ENCODE data around the gene VSTM4.

The VSTM4 gene

DNA sequence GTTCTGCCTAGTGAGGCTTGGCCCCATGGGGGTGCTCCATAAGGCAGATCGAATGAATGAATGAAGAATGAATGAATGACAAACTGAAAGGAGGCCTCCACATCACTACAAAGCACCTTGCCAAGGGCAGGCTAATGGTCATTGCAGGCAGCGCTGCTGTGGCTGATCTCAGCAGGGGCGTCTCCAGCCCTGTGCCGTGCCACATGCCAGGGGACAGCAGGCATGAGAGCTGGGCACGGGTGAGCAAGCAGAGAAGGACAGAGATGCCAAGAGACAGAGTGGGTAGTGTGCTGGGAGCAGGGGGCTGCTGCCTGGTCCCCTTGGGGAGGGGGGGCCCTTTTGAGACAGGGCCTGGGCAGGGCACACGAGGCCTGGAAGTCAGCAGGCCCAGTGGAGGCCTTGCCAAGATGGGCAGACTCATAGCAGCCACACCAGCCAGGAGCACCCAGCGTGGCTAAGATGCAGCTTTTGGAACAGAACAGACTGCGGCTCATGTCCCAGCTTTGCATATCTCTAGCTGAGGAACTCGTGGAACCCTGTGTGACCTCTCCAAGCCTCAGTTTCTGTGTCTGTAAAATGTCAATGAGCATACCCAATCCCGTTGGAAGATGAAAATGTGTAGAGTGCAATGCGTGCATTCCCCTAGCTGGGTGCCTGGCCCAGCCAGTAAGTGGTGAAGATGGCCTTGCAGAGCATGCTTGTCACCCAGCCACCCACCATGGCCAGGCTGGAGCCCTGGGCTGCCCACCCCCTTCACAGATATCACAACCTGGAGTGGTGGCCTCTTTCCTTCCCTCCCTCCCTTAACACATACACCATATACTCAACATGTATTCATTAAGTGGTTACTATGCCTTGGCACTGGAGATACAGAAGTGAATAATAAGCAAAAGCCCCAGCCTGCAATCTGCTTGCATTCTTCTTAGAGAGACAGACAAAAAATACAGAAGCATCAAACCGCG is 114.6 kb downstream of the VSTM4 start:
- DNase-seq: no peak

DNA sequence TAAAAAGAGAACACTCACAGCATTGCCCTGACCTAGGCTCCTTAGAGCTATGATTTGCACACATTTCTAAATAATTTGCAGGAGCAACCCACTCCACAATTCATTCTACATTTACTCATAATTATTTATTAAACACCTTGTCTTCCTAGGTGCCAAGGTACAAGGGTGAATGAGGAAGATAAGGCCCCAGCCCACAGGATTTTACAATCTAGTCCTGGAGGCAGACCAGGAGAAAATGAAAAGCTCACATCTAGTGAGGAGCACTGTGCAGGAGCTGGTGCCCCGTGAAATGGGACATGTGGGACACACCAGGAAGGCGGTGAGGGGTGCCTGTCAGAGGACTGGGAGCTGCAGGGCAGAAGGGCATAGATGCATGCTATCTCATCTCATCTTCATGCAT is 116.0 kb downstream of the VSTM4 start:
- DNase-seq: no peak

DNA sequence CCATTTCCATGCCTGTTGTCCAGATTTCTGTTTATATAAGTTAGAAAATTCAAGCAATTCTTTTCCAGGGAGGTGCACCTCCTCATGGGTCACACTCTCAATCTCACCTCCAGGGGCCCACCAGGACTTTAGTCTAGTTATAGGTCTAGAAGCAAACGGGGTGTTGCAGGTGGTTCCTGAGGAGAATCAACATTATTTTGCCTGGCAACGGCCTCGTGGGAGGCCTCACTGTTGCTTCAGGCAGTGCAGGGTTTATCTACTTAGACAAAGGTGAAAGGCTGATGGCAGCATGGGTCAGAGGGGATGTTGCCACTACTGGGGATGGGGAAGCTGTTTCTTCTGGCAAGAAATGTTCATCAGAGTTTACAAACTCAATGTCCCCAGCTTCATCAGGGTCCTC is 119.0 kb downstream of the VSTM4 start:
- no peak for DNase-seq

DNA sequence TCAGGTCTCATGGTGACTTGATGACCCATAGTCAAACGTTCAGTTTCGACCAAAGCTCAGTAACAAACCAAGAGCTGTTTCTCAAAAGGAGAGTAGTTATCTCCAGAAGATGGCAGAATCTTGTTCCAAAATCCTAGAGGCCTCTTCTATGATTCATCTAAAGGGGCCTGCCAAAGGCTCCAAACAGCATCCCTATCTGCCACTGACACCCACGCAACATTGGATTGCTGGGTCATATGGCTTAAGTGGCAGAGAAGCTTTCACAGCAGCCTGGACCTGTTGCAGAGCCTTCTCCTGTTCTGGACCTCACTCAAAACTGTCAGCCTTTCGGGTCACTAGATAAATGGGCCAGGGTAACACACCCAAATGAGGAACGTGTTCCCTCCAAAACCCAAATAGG is 121.7 kb downstream of the VSTM4 start:
- DNase-seq: no peak

DNA sequence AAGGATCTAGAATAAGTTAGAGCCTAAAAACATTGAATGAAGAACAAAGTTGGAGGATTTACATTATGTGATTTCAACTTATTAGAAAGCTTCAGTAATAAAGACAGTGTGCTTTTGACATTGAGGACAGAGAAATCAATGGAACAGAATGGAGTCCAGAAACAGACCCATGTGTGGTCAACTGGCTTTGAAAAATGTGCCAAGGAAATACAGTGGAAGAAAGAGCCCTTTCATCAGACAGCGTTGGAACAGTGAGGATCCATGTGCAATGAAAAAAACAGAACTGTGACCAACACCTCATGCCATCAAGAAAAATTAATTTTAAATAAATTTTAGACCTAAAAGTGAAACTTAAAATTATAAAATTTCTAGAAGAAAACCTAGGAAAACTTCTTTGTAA is 125.1 kb downstream of the VSTM4 start:
- DNase-seq: no peak

DNA sequence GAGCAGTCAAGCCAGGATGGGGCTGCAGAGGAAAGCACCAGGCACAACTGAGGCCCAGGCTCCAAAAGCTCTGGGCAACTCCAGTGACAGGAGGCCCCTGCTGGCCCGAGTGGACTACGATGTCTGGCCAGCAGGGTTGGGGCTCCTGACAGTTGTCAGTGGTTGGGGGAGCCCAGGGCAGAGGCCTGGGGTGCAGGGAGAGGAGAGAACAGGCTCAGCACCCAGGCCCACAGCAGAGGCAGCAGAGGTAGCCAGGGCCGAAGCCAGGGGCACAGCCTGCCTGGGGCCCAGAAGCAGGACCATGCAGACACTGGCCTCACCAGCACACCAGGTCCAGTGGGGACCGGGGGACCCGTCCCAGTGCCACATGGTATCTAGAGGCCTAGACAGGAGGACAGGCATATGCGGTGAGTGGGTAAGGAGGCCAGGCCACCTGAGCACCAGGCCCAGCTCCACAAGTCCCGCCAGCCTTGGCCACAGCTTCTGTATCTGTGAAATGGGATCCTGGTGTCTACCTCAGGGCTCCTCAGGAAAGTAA is 129.6 kb downstream of the VSTM4 start:
- DNase-seq: no peak

DNA sequence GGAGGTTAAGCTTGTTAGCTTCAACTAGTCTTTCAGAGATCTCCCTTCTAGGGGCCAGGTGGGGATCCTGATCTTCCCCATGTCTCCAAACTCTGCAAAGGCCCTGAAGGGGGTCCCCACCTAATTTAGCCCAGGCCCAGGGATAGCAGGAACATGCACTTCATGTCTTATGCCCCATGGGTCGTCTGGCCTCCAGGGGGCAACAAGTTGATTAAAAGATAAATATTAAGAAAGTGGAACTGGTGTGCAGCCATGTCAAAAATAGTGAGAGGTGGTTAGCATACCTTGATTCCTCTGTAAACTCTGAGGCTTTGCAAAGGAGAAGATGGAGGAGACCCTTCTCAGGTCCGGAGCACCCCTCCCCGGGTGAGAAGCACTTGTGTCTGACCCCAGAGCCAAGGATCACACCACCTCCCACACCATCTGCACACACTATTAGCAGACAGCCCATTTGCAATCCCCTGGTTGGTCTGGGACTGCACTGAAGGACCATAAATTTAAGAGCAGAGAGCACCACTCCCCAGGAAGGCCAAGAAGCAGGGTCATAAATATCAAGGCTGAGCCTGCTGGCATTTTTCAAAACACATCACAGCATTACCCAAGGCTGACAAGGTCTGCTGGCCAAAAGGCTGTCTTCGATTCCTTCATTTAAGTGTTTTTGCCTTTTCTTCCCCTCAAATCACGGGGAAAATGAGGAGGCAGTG is 131.5 kb downstream of the VSTM4 start:
- DNase-seq: no peak

DNA sequence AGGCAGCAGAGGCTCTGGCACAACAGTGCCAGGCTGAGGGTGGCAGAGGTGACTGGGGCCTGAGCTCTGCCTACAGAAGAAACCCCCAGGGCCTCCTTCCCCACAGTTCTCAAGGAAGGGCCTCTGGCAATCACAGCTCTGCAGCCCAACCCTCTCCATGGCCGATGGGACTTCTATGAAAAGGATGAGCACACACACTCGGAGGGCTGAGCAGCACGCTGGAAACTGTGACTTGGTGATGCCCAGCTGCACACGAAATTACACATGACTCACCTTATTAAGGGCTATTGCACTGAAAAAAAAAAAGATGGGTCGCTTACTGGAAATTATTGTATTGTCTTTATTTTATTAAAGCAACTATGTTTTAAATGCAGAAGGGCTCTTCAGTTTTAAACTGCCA is 132.7 kb downstream of the VSTM4 start:
- DNase-seq: no peak

DNA sequence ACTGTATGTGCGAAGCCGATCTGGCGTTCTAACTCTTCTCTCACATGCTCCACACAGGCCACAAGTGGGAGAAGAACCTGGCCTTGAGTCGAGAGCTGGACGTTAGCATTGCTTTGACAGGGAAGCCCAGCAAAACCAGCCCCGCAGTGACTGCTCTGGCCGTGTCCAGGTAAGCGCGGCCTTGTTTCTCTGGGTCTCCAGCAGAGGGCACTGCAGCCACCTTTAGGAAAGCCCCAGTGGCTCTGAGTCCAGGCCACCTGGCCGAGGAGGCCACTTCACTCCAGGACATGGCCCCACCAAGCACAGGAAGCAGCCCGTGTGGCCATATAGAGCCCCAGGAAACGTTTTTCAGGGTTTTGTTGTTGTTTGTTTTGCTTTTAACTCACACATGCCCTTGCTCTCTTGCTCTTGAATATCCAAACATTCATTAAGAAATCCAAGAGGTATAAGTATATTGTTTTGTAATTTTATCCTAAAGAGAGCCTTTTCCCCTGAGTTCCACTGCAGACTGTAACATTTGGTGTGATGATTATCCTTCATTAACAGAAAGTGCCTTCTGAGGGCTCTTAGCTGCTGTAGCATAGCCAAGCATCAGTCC is 133.9 kb downstream of the VSTM4 start:
- DNase-seq: peak; percentile 75

DNA sequence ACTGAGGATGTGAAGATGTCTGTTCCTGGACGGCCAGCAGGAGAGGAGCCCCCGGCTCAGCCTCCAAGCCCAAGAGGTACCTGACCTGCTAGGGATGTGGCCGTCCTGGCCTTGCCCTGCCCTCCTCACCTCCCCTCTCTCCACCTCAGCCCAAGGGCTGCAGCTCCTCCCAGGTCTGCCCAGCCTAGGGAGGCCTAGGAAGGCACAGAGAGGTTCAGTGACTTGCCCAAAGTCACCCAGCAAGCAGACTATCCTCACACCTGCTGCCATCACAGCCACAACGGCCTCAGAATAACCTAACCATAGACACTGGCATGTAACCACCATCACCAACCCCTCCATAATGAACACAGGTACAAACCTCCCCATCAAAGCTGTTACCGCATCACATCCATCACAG is 137.0 kb downstream of the VSTM4 start:
- no peak for DNase-seq

DNA sequence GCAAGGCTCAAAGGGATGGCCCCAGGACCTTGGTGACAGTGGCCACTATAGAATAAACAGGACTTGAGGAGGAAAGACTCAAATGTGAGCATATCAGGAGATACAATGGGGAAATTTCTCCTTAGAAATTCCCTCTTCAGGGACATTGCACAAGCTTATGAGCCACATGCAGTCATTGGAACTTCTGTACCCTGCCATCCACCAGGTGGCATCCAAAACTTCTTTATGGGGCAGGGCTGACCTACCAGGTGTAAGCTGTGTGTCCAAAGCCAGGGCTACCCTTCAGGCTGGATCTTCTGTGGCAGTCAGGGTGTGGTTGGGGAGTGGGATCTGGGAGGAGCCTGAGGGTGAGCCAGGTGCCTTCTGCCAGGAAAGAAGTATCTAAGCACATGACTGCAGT is 139.1 kb downstream of the VSTM4 start:
- no peak for DNase-seq

DNA sequence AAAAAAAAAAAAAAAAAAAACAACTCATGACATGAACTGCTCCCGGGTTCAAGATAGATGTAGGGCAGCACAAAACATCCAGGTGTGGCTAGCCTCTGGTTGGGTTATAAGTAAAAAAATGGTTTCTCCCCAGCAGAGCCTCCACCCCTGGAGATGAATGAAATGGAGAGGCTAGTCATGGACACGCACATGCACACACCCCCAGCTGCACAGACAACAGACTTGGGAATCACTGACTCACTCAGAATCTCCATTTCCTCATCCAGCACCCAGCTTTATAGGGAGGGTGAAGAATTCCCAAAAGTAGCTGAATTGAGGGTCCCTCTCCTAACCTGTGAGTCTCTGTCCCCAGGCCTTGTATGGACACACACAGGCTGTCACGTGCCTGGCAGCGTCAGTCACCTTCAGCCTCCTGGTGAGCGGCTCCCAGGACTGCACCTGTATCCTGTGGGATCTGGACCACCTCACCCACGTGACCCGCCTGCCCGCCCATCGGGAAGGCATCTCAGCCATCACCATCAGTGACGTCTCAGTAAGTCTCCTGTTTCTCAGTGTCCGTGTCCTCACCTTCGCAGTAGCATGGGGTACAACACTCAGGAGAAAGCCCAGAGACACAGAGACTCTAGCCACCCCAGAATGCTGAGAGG is 140.7 kb downstream of the VSTM4 start:
- DNase-seq: no peak

DNA sequence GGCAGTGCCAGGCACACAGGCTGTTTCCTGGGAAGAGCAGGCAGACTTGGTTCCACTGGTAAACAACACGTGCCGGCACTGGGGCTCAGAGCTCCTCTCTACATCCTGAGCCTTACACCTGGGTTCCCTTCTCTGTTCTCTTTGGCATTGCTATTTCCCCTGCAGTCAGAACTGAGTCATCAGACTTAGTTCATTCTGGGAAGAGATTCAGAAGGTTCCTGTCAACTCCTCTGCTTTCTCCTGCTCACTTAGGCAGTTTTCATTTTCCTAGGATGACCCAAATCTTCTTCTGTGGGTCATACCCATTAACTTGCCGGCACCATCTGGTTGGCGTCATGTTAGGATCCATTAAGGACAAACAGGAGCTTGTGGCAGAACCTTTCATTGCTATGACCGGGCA is 142.3 kb downstream of the VSTM4 start:
- DNase-seq: no peak

DNA sequence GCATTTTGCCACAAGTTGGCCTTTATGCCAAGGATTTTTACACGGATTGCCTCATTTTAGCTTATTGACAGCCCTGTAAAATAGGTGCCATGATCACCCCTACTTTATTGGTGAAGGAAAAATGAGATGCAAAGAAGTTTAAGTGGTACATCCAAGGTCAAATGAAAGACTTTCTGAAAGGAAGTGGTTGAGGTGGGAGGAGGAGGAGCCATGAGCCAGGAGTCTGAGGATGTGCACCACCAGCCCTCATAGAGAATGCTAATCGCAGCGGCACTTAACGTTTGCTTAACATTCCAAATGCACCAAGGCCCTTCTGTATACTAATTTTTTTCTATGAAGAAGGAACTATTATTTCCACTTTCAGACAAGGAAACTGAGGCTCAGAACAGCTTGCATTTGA is 144.7 kb downstream of the VSTM4 start:
- DNase-seq: no peak

DNA sequence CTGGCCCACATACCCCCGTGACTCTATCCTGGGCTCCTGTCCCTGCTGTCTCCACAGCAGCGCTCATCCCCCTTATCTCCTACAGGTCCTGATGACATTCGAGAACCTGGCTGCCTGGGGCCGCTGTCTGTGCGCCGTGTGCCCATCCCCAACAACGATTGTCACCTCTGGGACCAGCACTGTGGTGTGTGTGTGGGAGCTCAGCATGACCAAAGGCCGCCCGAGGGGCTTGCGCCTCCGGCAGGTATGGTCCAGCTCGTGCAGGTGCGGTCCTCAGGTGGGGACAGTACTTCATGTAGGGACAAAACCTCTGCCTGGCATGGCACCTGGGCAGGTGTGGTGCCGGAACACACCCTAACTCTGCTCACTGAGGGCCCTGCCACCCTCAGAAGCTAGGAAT is 145.3 kb downstream of the VSTM4 start:
- DNase-seq: no peak

DNA sequence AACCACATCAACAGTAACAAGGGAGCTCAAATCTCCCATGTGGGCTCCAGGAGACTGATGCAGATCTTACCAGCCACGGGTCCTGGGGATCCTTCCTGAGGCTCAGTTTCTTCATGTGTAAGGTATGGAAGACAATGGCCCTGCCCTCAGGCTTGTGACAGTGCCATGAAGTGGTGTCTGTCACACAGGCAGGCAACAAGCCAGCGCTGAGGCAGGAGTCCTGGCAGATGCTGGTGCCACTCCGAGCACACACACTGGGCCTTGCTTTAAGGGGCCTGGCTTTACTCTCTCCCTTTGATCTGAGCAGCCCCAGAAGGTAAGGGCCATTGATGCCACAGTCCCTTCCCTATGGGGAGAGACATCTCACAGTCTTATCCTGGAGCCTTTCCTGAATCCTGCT is 147.3 kb downstream of the VSTM4 start:
- DNase-seq: no peak

DNA sequence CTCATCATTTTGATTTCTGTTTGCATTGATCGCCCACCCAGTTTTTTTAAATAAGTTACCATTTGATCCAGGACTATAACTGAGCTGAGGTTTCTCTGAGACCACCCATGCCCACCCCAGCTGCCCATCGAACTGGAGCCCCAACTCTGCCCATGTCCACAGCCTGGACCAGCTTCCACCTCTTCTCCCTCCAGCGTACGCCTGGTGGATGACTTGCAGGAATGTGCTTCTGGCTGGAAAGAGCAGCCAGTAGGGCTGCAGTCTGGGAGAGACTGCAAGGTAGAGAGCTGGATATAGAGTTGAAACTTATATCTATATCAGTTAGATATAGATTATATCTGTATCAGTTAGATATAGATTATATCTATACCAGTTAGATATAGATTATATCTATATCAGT is 149.9 kb downstream of the VSTM4 start:
- DNase-seq: no peak
